ENCODE data around the gene SPRY4. TPM values are rescaled to one million over a fixed set of nuclear protein-coding genes. Genes with fewer than 3 reads are reported as not detected.

The SPRY4 gene
- total and polyA plus RNA-seq, 2 experiments from 2014 or later: 4.4 to 11.0 TPM

DNA sequence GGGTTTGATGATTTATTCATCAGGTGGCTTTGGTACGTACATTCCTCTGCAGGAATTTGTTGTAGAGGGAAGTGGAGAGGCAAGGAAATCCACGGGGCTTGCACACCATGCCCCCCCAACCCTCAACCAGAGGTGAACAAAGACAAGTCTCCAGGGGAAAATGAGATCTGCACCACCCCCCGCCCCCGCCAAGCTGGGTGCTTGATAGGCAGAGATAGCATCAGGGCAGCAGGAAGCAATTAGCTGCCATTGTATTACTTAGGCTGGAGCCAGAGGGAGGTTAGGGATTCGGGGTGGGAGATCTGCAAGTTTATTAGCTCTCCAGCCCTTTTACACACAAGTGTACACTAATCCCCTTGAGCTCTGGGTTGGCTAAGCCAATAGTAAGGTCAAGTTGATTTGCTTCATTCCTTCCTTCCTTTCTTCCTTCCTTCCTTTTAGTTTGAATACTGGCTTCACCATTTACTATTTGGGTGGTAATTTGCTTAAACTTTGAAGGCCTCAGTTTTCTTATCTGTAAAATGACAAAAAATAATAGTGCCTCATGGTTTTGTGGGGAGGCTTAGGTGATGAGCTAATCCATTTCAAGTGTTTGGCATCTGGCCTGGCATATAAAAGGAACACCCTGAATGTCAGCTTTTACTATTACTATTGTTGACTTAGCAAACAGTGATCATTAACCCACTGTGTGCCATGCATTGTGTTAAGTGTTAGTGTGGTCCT, 34.1 kb downstream of the SPRY4 start:
- Histone ChIP-seq H3K9me3 (ENCODE audit: low read depth) (no peaks in the 10 kb centered on the region), H3K4me3 (no peak overlapping the region), H3K27ac (no peak overlapping the region), H3K4me1 (ENCODE audit: low read depth) (peaks cover 24% of the 10 kb centered on the region), H3K36me3 (no peaks in the 10 kb centered on the region), H3K27me3 (no peaks in the 10 kb centered on the region)
- TF ChIP-seq, protein P1, sequence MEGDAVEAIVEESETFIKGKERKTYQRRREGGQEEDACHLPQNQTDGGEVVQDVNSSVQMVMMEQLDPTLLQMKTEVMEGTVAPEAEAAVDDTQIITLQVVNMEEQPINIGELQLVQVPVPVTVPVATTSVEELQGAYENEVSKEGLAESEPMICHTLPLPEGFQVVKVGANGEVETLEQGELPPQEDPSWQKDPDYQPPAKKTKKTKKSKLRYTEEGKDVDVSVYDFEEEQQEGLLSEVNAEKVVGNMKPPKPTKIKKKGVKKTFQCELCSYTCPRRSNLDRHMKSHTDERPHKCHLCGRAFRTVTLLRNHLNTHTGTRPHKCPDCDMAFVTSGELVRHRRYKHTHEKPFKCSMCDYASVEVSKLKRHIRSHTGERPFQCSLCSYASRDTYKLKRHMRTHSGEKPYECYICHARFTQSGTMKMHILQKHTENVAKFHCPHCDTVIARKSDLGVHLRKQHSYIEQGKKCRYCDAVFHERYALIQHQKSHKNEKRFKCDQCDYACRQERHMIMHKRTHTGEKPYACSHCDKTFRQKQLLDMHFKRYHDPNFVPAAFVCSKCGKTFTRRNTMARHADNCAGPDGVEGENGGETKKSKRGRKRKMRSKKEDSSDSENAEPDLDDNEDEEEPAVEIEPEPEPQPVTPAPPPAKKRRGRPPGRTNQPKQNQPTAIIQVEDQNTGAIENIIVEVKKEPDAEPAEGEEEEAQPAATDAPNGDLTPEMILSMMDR (IDR thresholded peaks at IDR 0.05; ENCODE audit: low read depth, low read length): no peak
- DNase-seq (ENCODE audit: low read depth in 1 of 2, low spot score in 1 of 2): no peak

DNA sequence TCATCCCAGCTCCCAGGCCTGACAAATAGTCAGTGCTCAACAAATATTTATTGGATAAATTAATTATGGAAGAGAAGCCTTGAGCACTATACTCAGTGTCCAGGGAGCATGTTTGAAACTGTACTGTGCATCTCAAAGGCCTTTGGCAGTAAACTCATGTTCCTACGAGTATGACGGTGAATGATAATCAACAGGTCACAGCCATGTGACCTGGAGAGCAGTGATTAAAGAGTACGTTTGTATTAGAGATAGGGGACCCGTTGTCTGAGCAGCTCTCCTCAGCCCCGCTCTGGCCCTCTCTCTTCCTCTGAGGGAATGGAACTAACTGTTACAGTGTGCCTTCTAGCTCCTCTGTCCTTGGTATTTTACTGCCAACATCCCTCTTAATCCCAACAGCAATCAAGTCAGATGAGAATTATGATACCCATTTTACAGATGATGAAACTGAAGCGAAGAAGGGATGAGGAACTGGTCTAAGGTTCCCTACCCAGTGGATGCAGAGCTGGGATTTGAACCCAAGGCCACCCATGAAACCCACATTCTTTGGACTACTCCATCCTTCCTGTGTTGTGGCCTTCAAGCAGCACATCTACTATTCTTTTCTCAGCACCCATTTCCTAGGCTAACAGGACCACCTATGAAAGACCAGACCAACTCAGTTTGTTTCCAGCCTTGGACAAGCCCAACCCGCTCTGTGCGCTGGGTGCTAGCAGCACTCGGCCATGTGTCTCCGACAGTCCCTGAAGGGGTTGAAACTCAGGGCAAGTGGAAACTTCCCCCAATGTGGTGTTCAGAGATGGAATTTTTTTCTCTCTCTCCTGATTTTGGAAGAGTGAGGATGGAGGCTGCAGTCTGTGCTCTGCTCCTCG, 34.9 kb downstream of the SPRY4 start:
- TF ChIP-seq, protein P1 (IDR thresholded peaks at IDR 0.05; ENCODE audit: low read depth, low read length): no peak
- Histone ChIP-seq H3K27me3 (no peaks in the 10 kb centered on the region), H3K4me1 (ENCODE audit: low read depth) (peaks cover 18% of the 10 kb centered on the region), H3K4me3 (no peak overlapping the region), H3K9me3 (ENCODE audit: low read depth) (no peaks in the 10 kb centered on the region), H3K36me3 (no peaks in the 10 kb centered on the region), H3K27ac (no peak overlapping the region)
- no peak for DNase-seq (ENCODE audit: low read depth in 1 of 2, low spot score in 1 of 2)

DNA sequence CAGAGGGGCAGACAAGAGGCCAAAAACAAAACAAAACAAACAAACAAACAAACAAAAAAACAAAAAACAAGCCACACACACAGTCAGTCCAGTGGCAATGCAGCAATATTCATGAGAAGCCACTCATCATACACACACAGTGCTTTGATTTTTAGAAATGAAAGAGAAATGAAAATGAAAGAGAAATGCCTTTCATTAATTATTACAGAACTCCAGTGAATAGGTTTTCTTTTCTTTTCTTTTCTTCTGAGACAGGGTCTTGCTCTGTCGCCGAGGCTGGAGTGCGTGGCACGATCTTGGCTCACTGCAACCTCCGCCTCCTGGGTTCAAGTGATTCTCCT, 36.9 kb downstream of the SPRY4 start:
- Histone ChIP-seq H3K27me3 (no peaks in the 10 kb centered on the region), H3K36me3 (no peaks in the 10 kb centered on the region), H3K4me1 (ENCODE audit: low read depth) (peaks cover 18% of the 10 kb centered on the region), H3K4me3 (no peak overlapping the region), H3K27ac (peak overlapping the region; percentile 67), H3K9me3 (ENCODE audit: low read depth) (no peaks in the 10 kb centered on the region)
- TF ChIP-seq, protein P1 (IDR thresholded peaks at IDR 0.05; ENCODE audit: low read depth, low read length): no peak
- DNase-seq (ENCODE audit: low read depth in 1 of 2, low spot score in 1 of 2): no peak

DNA sequence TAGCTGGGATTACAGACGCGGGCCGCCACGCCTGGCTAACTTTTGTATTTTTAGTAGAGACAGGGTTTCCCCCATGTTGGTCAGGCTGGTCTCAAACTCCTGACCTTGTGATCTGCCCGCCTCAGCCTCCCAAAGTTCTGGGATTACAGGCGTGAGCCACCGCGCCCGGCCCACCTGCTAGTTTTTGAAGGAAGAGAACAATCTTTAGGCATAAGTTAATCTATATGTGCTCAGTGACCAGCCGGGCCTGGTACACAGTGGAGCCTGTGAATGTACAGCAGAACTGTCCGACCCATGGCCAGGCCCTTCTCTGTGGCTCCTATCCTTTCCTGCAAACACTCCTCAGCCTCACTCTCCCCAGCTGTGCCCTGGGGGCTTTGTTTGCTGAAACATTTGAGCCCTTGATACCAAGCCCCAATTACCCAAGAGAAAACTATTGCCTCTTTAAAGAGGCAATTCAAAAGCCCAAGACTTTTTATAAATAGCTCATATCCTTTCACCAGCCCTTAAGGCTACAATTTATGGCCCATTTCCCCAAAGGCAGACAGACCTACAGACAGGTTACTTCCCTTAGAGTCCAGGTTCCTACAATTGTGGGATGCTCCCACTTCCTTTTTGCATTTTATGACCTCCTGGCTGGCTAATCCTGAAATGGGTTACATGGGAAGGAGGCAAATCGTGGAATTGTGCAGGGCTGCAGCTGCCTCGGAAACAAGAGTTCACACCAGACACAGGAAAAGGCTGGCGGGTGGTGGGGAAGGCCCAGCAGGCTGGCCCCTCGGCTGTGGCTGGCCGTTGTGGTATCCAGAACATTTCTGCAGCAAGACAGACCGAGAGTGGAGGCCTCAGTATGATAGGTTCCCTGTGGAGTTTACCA, 37.5 kb downstream of the SPRY4 start:
- Histone ChIP-seq H3K4me3 (no peak overlapping the region), H3K27me3 (no peaks in the 10 kb centered on the region), H3K27ac (peak overlapping the region; percentile 67), H3K9me3 (ENCODE audit: low read depth) (no peaks in the 10 kb centered on the region), H3K36me3 (no peaks in the 10 kb centered on the region), H3K4me1 (ENCODE audit: low read depth) (peaks cover 14% of the 10 kb centered on the region)
- TF ChIP-seq, protein P1 (IDR thresholded peaks at IDR 0.05; ENCODE audit: low read depth, low read length): no peak
- DNase-seq (ENCODE audit: low read depth in 1 of 2, low spot score in 1 of 2): no peak

DNA sequence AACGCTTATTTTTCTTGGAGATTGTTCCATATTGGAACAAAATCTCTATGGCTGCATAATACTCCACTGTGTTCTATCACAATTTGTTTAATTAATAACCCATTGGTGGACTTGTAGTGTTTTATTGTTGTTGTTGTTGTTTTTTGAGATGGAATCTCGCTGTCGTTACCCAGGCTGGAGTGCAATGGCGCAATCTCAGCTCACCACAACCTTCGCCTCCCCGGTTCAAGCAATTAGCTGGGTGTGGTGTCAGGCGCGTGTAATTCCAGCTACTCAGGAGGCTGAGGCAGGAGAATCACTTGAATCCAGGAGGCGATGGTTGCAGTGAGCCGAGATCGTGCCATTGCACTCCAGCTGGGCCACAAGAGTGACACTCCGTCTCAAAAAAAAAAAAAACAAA, 38.7 kb downstream of the SPRY4 start:
- TF ChIP-seq, protein P1 (IDR thresholded peaks at IDR 0.05; ENCODE audit: low read depth, low read length): no peak
- no peak overlapping the region for H3K27ac ChIP-seq
- H3K27me3 ChIP-seq: no peaks in the 10 kb centered on the region
- peaks cover 16% of the 10 kb centered on the region for H3K4me1 ChIP-seq (ENCODE audit: low read depth)
- no peaks in the 10 kb centered on the region for H3K9me3 ChIP-seq (ENCODE audit: low read depth)
- H3K36me3 ChIP-seq: no peaks in the 10 kb centered on the region
- no peak overlapping the region for H3K4me3 ChIP-seq
- no peak for DNase-seq (ENCODE audit: low read depth in 1 of 2, low spot score in 1 of 2)
